PC-3 (cell line): ENCODE measurements around the gene PLEK2.

Source experiments
- EZH2 ChIP-seq: fragments of 300-600 bp; sonication (generic); IDR thresholded peaks from one replicate; pipeline ENCODE4 v1.6.1; 2017; ENCODE audit warnings: antibody characterized with exemption, mild to moderate bottlenecking, low read length; ENCODE audit not compliant: unreplicated experiment
- TF ChIP-seq, protein P1 (sequence below): fragments of 300-600 bp; sonication (generic); conservative IDR thresholded peaks from 2 replicates; pipeline ENCODE4 v1.5.1; 2017; ENCODE audit warnings: antibody characterized with exemption, low read depth, mild to moderate bottlenecking, low read length

DNA sequence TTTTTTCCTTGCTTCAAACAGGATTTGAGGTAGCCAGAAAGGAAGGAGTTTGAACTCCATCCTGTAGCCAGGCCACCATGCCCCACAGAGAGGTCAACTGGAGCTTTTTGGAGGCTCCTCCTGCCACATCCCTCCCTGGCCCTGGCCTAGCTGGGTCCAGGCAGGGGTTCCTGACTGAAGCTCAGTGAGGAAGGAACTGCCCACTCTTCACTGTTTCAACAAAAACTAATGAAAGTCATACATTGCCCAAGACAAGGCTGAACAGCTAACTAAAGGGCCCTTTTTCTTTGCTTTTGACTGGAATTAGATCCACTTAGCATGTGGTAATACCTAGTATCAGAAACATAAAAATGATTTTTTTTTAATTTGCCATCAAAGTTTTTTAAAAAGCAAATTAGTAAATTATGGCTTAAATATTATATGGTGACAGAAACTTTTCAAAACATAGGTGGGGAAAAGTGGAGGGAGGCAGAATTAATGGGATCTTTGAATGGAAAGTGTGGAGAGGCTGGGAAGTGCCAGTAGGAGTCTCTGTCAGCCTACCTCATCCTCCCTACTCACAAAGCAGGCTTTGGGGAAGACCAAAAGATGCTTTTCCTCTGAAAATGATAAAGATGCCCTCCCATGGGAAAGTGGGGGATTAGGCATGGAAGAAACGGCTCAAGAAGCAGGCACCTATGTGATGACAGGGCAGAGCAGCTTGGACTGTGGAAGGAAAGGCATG lies 22.0 kb downstream of the PLEK2 start:
- TF ChIP-seq, protein P1, sequence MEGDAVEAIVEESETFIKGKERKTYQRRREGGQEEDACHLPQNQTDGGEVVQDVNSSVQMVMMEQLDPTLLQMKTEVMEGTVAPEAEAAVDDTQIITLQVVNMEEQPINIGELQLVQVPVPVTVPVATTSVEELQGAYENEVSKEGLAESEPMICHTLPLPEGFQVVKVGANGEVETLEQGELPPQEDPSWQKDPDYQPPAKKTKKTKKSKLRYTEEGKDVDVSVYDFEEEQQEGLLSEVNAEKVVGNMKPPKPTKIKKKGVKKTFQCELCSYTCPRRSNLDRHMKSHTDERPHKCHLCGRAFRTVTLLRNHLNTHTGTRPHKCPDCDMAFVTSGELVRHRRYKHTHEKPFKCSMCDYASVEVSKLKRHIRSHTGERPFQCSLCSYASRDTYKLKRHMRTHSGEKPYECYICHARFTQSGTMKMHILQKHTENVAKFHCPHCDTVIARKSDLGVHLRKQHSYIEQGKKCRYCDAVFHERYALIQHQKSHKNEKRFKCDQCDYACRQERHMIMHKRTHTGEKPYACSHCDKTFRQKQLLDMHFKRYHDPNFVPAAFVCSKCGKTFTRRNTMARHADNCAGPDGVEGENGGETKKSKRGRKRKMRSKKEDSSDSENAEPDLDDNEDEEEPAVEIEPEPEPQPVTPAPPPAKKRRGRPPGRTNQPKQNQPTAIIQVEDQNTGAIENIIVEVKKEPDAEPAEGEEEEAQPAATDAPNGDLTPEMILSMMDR = no peak
- no peak for TF ChIP-seq EZH2
